SIG-M5 (cell line): ENCODE measurements around the gene SYT1.
"Not testable (repeated sequence)": the region's sequence is repeated elsewhere in the genome, so short reads cannot be mapped to it uniquely, and the experiment has no call there.

Experiments used
- DNase-seq: peaks from one replicate; lab custom pipeline; 2025; lab: John Stamatoyannopoulos, UW

Gene SYT1

DNA sequence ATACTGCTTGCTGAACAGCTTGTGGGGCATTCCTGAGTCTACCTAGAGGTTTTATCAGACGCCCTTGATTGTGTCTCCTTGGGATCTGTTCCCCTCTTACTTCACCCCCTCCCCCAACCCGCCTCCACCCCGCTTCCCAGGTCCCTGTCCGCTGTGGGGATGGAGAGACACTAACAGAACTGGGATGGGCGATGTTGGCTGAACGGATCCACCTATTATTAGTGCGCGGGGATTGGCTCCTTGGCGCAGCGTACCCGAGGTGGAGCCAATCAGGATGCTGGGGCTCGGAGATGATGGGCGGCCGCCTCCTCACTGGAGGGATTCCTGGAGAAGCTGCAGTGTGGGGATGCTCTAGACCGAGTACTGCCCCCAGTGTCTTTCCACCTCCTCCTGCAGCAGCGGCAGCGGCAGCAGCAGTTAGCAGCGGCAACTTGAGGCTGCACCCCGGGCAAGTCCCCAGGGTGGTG lies at the start of gene SYT1:
SYT1 (plus strand) TSS at position 372 of the 467 bp plus-strand sequence.
- DNase-seq = no peak

DNA sequence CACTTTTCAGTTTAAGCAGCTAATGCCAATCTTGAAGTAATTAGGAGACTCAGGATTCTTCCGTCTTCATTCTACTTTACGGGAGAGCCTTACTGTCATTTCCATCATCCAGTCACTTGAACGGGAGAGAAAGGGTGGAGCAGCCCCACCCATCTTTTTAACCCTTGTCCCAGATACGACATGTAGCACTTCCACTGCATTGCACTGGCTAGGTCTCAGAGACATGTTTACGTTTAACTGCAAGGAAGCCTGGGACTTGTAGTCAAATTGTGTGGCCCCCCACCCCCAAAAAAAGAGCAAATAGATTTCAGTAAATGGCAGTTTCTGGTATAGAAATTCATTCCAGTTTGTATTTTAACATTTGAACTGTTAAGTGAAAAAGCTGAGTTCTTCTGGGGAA lies 46.1 kb upstream of the SYT1 start:
- no peak for DNase-seq

DNA sequence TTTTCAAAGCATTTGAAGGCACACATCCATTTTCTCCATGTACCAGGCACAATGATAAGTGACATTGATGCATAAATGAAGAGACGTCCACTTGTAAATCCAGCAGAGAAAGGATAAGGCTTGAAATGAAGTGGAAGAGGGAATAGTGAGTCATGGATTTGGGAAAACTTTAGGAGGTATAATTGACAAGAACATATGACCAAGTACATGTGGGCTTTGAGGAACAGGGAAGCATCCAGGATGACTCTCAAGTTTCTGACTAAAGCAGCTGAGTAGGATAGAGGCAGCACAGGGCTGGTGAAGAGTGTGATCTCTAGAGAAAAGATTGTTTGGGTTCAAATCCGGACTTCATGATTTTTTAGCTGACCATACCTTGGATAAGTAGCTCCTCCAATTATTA lies 43.6 kb upstream of the SYT1 start:
- DNase-seq = no peak

DNA sequence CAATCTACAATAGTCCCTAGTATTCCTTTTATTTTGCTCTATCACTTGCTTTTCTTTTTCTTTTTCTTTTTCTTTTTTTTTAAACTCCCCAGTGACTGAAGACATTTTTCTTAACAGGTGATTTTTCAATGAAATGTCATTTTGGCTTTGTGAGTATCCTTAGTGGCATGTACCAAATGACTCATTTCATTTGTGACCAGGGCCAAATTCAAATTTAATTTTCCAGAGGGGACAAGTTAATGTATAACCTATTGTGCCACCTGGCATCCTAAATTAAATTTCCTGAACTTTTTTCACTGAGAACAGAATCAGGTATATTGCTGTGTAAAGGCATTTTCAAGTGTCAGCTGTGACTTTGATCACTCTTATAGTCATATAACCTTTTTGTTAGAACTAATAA lies 39.7 kb upstream of the SYT1 start:
- DNase-seq = no peak

DNA sequence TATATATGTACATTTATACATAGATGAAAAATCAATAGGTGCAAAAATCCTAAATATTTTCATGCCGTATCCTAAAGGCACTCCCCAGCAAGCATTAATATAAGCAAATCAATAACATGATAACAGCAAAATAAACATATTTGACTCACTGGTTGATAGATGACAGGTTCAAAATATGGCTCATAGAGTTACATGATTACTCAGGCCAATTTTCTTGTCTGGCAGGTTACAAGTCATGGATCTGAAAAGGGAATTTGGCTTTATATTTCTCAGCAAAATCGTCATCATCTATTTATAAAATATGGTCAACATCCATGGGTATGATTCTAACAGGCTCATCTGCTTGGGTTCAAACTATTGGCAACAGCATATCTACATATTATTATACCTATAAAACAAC lies 34.9 kb upstream of the SYT1 start:
- no peak for DNase-seq

DNA sequence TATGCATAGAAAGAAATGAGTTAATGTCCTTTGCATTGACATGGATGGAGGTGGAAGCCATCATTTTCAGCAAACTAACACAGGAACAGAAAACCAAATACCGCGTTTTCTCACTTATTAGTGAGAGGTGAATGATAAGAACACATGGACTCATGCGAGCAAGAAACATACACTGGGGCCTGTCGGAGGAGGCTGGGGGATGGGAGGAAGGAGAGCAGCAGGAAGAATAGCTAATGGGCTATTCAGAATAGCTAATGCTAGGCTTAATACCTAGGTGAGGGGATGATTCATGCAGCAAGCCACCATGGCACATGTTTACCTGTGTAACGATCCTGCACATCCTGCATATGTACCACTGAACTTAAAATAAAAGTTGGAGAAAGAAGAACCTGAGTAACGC lies 29.1 kb upstream of the SYT1 start:
- no peak for DNase-seq

DNA sequence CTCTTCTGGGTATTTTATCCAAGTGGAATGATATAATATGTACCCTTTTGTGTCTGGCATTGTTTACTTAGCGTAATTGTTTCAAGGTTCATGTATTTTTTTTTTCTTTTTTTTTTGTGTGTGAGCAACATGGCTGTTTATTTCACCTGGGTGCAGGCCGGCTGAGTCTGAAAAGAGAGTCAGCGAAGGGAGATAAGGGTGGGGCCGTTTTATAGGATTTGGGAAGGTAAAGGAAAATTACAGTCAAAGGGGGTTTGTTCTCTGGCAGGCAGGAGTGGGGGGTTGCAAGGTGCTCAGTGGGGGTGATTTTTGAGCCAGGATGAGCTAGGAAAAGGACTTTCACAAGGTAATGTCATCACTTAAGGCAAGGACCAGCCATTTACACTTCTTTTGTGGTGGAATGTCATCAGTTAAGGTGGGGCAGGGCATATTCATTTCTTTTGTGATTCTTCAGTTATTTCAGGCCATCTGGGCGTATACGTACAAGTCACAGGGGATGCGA lies 24.0 kb upstream of the SYT1 start:
- not testable (repeated sequence) for DNase-seq

DNA sequence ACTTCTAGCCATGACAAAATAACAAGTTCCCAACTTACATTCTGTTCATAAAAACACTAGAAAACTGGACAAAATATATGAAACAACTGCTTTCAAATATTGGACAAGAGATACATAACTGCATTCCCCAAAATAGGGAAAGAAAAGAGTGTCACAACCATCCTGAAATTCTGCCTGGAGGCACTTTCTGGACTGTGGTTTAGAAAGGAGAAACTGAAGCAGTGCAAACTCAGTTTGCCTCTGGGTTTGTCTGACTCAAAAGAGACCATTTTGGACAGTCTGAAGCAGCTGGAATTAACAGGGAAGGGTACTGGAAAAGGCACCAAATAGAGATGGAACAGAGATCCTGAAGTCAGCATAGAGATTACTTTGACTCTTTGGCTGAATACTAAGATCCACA lies 11.3 kb upstream of the SYT1 start:
- DNase-seq = no peak

DNA sequence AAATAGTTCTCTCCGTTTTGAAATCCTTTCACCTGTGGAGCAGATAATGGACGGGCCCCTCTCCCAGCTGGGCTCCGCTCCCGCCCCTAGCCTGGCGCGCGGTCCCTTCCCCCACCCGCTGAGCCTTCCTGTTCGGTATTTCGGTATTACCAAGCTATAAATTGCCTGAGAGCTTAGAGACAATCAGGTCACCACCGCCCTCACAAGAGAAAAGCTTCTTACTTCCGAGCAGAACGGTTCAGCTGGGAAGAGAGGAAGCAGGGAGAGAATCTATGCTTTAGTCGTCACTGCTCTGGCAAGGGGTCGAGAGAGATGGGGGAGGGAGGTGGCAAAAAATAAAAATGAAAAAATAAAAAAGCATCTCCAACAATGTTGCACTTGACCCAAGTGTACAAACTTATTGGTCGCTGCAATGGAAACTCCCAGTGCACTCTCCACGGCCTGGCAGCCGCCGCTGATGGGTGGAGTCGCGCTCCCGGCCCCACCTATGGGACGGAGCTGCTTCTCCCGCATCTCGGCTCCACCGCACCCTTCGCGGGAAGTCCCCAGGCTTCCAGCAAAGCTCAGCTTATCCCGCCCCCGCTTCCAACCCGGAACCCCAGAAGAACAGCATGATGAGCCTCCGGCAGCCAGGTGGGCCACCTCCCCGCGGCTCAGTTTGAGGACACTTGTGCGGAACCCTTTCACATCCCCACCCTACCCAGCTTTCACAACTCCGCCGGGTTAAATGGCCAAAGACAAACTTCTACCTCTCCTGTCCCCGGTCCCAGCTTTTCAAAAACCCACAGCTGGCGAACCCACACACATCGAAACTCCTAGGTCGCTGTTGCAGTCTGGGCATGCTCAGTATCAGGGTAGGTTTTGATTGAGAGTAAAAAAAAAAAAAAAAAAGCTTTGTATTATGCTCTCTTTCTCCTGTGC lies 832 bp upstream of the SYT1 start:
- DNase-seq = no peak

DNA sequence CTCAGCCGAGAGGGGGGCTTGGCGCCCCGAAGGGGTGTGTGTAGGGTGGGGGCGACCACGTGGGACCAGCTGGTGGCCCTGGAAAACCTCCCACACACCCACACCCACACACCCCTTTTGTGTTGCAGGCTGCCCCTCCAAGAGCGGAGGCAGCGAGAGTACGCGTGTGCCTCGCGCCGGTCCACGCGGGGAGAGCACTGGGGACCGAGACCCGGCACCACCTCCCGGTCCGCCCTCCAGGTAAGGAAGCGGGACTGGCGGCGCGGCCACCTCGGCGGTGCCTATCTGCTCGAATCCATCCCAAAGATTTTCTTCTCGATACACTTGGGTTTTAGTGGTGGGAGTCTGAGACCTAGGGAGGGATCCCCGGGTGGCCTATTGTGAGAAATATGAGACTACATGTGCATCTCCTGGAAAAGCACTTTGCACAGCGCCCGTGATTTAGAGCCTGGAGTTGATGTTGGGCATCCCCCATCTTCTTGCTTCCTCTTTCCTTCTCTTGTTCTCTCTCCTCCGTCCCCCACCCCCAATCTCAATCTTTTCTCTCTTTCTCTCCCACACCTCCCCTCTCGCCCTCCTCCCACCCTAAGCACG lies 393 bp downstream of the SYT1 start:
- DNase-seq = no peak

DNA sequence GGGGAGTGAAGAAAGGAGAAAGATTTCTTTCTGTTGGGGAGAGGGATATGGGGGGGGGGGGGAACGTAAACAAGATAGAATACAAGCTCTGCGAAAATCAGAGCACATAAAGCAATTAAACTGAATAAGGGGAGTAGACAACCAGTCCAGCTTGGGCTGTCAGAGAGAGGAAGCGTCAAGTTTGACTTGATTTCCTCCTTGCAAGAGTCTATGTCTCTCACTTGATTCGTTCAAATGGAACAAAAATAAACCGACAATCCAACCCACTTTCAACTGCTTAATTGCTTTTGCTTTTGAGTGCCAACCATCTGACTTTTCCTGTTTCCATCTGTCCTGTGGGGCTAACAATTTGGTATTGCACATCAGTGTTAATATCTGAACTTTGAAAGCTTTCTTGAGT lies 942 bp downstream of the SYT1 start:
- DNase-seq = no peak

DNA sequence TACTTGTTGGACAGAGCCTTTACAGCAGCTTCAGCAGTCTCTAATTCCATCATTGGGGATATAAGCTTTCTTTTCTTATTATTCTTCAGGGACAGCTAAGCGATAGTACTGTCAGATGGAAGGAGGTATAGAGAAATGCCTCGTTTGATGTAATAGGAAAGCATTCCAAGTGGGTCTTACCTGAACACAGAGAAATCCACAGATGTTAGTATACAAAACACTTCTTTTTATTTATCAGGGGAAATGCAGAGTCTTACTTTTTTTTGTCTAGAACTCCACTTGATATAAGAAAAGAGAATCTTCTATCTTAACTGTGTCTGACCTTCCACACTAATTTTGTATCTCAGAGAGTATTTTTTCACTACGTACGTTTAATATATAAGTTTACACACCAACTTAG lies 1.9 kb downstream of the SYT1 start:
- DNase-seq = no peak

DNA sequence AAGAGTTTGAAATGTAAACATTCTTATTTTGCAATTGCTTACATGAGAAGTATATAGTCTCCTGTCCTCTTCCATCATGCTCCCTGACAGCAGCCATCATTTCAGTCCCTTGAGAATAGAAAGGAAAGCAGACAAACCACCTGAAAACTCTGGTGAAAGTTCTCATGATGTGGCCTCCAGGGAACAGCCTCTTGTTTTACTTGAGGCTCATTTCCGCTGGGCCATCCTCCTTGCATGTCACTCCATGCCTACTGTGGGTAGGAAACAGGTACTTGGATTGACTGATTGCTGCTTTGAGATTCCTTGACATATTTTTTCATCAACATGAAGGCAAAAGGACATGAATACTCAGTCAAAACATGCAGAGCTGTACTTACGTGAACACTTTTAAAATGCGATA lies 6.0 kb downstream of the SYT1 start:
- DNase-seq = no peak

DNA sequence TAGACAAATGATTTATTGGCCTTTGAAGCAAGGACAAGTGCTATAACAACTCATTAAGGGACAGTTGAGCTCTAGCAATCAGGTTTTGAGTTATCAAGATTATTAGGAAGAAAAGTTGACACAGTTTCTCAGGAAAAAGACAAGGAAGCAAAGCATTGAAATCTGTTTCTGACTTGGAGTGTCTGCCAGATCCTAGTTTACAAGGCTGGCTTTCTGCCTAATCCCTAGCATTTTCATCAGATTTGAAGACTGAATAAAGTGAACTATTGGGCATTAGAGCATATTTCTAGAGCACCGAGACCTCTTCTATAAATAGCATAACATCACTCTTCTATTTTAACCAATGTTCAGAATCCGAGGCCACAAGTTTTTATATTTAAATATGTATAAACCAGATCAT lies 7.0 kb downstream of the SYT1 start:
- DNase-seq = no peak

DNA sequence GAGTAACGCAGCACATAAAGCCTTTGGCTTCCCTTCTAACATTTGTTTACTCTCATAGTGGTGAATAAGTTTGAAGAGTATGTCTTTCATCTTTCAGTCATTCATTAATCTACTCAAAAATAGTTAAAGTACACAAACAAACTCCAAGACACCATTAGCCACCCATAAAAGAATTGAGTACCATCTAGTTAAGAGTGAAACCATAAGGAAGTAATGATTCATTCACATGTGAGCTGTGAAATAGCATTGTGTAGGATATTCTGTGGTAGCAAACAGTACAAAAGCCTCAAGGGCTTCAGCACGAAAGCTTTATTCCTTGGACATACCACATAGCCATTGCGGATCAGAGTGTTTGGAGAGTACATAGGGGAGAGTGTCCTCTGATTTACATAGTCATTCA lies 13.9 kb downstream of the SYT1 start:
- DNase-seq = no peak

DNA sequence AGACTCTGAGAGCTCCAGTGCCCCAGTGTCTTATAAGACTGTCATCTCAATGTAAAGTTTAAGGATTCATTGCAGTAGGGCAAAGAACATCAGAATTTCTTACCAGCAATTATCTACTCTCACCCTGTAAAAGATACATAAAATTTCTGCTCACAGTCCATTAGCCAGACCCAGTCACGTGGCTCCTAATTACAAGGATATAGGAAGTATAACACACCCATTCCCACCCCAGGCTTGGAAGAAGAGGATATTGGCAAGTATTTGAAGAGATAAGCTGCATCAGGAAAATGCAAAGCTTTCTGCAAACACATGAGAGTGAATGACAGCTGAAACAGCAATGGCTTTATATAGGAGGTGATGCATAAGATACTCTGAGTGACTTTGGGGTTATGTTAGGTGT lies 14.3 kb downstream of the SYT1 start:
- no peak for DNase-seq

DNA sequence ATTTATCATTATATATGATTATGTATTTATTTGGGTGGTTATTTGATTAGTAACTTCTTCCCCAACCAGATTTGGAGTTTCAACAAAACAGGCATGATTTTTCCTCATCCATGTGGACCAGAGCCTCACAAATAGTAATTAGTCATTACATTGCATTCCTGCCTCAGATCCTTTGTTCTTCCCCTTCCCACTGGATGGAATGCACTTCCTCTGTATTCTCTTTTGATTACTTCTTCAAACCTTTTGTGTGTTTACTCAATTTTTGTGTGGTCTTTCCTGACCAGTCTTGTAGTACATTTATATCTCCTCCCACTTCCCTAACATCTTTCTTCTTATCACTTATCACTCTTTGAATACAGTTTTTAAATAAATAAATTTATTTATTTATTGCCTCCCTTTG lies 15.5 kb downstream of the SYT1 start:
- DNase-seq = no peak

DNA sequence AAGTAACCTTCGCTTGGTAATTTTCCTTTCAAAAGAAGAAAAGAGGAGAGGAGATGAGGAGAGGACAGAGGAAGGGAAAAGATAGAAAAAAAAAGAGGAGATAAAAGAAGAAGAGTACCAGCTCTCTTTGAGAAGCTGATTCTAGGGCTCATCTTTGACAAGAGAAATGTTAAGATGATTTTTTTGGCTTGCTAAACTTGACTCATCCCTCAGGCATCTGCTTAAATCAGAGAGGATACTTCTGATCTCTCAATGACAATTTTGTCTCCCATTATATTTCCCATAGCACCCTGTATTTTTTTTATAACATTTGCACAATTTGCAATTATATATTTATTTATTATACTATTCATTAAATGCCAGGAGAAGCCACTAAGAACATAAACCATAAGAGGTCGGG lies 17.1 kb downstream of the SYT1 start:
- DNase-seq = no peak

DNA sequence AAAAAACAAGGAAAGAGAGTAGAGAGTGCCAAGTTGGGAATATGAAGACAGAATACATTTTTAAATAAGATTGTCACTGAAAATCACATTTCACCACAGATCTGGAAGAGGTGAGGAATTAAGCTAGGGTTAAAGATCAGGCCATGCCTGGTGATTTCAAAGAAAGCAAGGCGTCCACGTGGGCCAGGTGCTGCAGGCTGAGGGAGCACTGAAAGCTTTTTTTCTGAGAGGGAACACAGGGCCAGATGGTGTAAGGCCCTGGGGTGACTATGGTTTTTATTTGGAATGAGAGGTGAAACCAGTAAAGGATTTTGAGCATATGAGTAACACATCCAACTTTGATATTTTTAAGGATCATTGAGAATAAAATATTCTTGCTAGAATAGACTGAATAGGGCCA lies 20.9 kb downstream of the SYT1 start:
- no peak for DNase-seq

DNA sequence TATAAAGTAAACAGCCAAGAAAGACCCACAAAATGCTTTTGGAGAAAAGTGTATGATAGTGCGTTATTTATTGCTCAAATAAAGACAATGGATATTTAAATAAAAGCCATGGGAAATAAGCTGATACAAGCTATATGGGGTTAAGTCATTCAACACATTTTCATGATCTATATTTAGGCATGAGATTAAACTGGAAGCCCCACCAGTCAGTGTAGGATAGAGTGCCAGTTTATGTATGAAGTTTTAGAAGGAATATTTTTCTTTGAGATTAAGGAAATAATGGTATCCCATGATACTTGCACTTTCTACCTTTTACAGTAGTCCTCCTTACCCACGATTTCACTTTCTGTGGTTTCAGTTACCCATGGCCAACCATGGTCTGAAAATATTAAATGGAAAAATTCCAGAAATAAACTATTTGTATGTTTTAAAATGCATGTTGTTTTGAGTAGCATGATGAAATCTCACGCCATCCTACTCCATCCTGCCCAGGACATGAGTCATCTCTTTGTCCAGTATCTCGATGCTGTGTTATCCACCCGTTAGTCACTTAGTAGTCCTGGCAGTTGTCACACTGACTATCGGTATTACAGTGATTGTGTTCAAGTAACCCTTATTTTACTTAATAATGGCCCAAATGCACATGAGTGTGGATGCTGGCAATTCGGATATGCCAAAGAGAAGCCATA lies 22.3 kb downstream of the SYT1 start:
- no peak for DNase-seq

DNA sequence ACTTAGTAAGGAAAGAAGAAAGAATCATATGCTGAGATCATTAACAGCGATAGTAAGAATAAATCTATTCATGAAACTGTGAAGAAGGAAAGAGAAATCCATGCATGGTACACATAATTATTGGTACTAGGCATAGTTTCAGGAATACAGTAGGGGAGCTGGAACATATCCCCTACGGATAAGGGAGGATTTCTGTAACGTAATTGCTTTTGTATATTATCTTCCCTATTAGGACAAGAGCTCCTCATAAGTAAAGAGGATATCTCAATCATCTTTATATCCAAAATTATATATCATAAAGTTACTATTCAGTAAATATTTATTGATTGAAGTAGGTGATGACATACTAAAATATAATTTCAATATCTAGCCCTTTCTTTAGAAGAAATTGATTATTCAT lies 22.9 kb downstream of the SYT1 start:
- no peak for DNase-seq

DNA sequence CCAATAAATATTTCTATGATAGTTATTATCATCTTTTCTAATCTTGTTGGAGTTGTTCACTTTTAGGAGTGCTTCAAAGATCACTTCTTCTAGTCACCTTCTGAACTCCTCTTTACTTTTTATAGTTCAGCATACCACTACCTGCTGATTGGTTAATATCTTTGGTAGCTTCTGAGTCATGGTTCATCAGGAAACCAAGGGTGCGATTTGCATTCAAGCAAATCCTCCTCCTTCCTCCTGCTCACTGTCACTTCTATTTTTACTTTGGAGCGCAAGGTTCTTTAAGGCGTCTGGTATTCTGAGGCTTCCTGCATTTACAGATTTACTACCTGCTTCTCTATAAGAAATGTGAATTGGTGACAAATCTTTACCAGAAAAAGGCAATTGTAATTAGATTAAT lies 24.0 kb downstream of the SYT1 start:
- DNase-seq = no peak
